Measurements from ENCODE around the gene EIF4G1. TPM values are rescaled to one million over a fixed set of nuclear protein-coding genes. Genes with fewer than 3 reads are reported as not detected.
"Not testable (repeated sequence)": the region's sequence is repeated elsewhere in the genome, so short reads cannot be mapped to it uniquely, and the experiment has no call there.

The EIF4G1 gene
- total and polyA plus RNA-seq, 2 donors (not counting 3 experiments of a cell fraction or from before 2014, with no cell fraction given), result 355 to 532 TPM

- H3K9ac ChIP-seq (replicated peaks; ENCODE audit: extremely low read depth, insufficient read depth, low read length), result peak overlapping the region; percentile 60
- no TSS peak for BruUV-seq (replicated peaks)
- intact Hi-C loops (cut with micrococcal nuclease), result loop anchor here (10.0 kb wide), 1 partner anchor 1596 kb away; the partner anchor contains the start of gene TRA2B
- H3K36me3 ChIP-seq (ENCODE audit: control insufficient read depth in 2 of 2, extremely low read depth in 1 of 2, insufficient read depth in 2 of 2, low read length in 2 of 2), result peaks cover 2 to 22% of the 10 kb centered on the region in 2 experiments
- H3K9me1 ChIP-seq (replicated peaks; ENCODE audit: control insufficient read depth, extremely low read depth, insufficient read depth, low read length), result no peaks in the 10 kb centered on the region
- H3K9me3 ChIP-seq (replicated peaks; ENCODE audit: control insufficient read depth, insufficient read depth, low read length), result no peaks in the 10 kb centered on the region
- ChIA-PET POLR2A (interaction anchor here (0.6 kb wide), 1 partner anchor 1530 kb away, joined by 6 read pairs; no protein-coding TSS in a partner anchor), CTCF (interaction anchor here (1.0 to 2.2 kb wide), 7 partner anchors 8 to 33 kb away, joined by 3 to 7 read pairs (median 4); partner anchors contain the start of genes CLCN2 and POLR2H)
- H3K4me3 ChIP-seq (replicated peaks in 1 of 3; ENCODE audit: insufficient read depth in 1 of 3, low read depth in 1 of 3, low read length in 3 of 3), result peak overlapping the region in 1 of 3 experiments; percentile 4
- peak overlapping the region; percentile 73 for H3K4me2 ChIP-seq (ENCODE audit: insufficient read depth, low read length)
- H2AFZ ChIP-seq (ENCODE audit: low read depth, low read length), result no peak overlapping the region
- dilution Hi-C loops (cut with MboI; ENCODE audit: extremely low pct_ligation_motif_present, low sequenced_read_pairs), result no loop called here
- H3K27ac ChIP-seq (ENCODE audit: insufficient read depth, low read depth, low read length), result peak overlapping the region; percentile 99
- no peaks in the 10 kb centered on the region for H4K20me1 ChIP-seq (replicated peaks; ENCODE audit: control insufficient read depth, extremely low read depth, insufficient read depth, low read length)
- FAIRE-seq (no peak), DNase-seq (ENCODE audit: low read depth, low spot score) (no peak)
- H3K79me2 ChIP-seq (ENCODE audit: control insufficient read depth, insufficient read depth, low read length), result peaks cover 39% of the 10 kb centered on the region
- H3K4me1 ChIP-seq (ENCODE audit: control insufficient read depth, extremely low read depth, insufficient read depth, low read length), result peaks cover 54% of the 10 kb centered on the region
- no peaks in the 10 kb centered on the region for H3K27me3 ChIP-seq (ENCODE audit: control insufficient read depth in 2 of 2, insufficient read depth in 2 of 2, low read length in 2 of 2)
- no peak for TF ChIP-seq MYC (IDR thresholded peaks at IDR 0.05; ENCODE audit: low read depth, low read length)
- no peak for TF ChIP-seq MAX (IDR thresholded peaks at IDR 0.05; ENCODE audit: insufficient read depth, insufficient read length)
- TF ChIP-seq POLR2AphosphoS5 (IDR thresholded peaks at IDR 0.05; ENCODE audit: insufficient read depth, low read depth, low read length), result no peak
- TF ChIP-seq POLR2A (IDR thresholded peaks at IDR 0.05; ENCODE audit: low read depth, low read length), result no peak
- TF ChIP-seq JUN (IDR thresholded peaks at IDR 0.05; ENCODE audit: borderline replicate concordance, insufficient read depth, insufficient read length, low read depth), result no peak
- no peak for TF ChIP-seq GATA2 (IDR thresholded peaks at IDR 0.05; ENCODE audit: insufficient read depth, insufficient read length, low read depth, low read length)
- no peak for TF ChIP-seq CTCF (IDR thresholded peaks at IDR 0.05; ENCODE audit: extremely low read depth in 1 of 2, insufficient read depth in 1 of 2, low read depth in 1 of 2, low read length in 2 of 2)
- no peak for TF ChIP-seq FOS (IDR thresholded peaks at IDR 0.05; ENCODE audit: borderline replicate concordance, insufficient read depth, low read length)
- TF ChIP-seq EZH2 (IDR thresholded peaks at IDR 0.05; ENCODE audit: borderline replicate concordance, low read depth, low read length, severe bottlenecking), result no peak
Measured at GRCh38 chr3:184339001-184339400, 24.6 kb downstream of the EIF4G1 start.

- BruUV-seq (replicated peaks); H2AFZ ChIP-seq (ENCODE audit: low read depth, low read length); H3K9me1 ChIP-seq (replicated peaks; ENCODE audit: control insufficient read depth, extremely low read depth, insufficient read depth, low read length); H4K20me1 ChIP-seq (replicated peaks; ENCODE audit: control insufficient read depth, extremely low read depth, insufficient read depth, low read length); H3K27ac ChIP-seq (ENCODE audit: insufficient read depth, low read depth, low read length); H3K27me3 ChIP-seq (ENCODE audit: control insufficient read depth in 2 of 2, insufficient read depth in 2 of 2, low read length in 2 of 2); H3K4me3 ChIP-seq (replicated peaks in 1 of 3; ENCODE audit: insufficient read depth in 1 of 3, low read depth in 1 of 3, low read length in 3 of 3); DNase-seq (ENCODE audit: low read depth, low spot score); FAIRE-seq; H3K9me3 ChIP-seq (replicated peaks; ENCODE audit: control insufficient read depth, insufficient read depth, low read length); H3K9ac ChIP-seq (replicated peaks; ENCODE audit: extremely low read depth, insufficient read depth, low read length); H3K4me2 ChIP-seq (ENCODE audit: insufficient read depth, low read length); dilution Hi-C loops (cut with MboI; ENCODE audit: extremely low pct_ligation_motif_present, low sequenced_read_pairs): not testable (repeated sequence)
- intact Hi-C loops (cut with micrococcal nuclease), result loop anchor here (10.0 kb wide), 1 partner anchor 1595 kb away; the partner anchor contains the start of gene TRA2B
- CTCF ChIA-PET, result interaction anchor here (1.6 to 2.0 kb wide), 5 partner anchors 14 to 34 kb away, joined by 3 to 7 read pairs (median 4); no protein-coding TSS in a partner anchor
- peaks cover 48% of the 10 kb centered on the region for H3K4me1 ChIP-seq (ENCODE audit: control insufficient read depth, extremely low read depth, insufficient read depth, low read length)
- peaks cover 2 to 25% of the 10 kb centered on the region in 2 experiments for H3K36me3 ChIP-seq (ENCODE audit: control insufficient read depth in 2 of 2, extremely low read depth in 1 of 2, insufficient read depth in 2 of 2, low read length in 2 of 2)
- POLR2A ChIA-PET, result interaction anchor here (0.6 kb wide), 1 partner anchor 1529 kb away, joined by 6 read pairs; no protein-coding TSS in a partner anchor
- peaks cover 39% of the 10 kb centered on the region for H3K79me2 ChIP-seq (ENCODE audit: control insufficient read depth, insufficient read depth, low read length)
Measured at GRCh38 chr3:184339451-184340135, 25.2 kb downstream of the EIF4G1 start.
